OCI-M1 (cell line): Measurements from ENCODE around the gene MIA2.

Experiments used
- DNase-seq: peaks from one replicate; lab custom pipeline; 2025; lab: John Stamatoyannopoulos, UW

Gene MIA2

DNA sequence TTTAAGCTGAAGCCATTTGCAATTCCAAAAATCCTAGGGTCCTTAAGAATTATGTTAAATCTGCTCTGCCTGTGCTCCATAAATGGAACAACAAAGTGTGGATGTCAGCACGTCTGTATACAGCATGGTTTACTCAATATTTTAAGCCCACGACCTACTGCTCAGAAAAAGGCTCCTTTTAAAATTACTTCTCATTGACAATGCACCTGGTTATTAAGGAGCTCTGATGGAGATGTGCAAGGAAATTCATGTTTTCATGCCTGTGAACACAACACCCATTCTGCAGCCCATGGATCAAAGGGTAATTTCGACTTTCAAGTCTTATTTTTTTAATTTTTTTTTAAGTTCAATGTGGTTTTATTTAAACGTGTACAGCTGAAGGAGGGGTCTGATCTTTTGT lies 150.5 kb downstream of the MIA2 start:
- no peak for DNase-seq

GRCh38 chr14:39393289-39393688 lies 159.6 kb downstream of the MIA2 start:
- DNase-seq: no peak

GRCh38 chr14:39395555-39396254 lies 162.0 kb downstream of the MIA2 start:
- DNase-seq: no peak

GRCh38 chr14:39396448-39396847 lies 162.7 kb downstream of the MIA2 start:
- DNase-seq: no peak

GRCh38 chr14:39398382-39398781 lies 164.7 kb downstream of the MIA2 start:
- no peak for DNase-seq

- no peak for DNase-seq
These were observed 172.8 kb downstream of the MIA2 start for GRCh38 chr14:39406560-39406959.

GRCh38 chr14:39416072-39416471 lies 182.4 kb downstream of the MIA2 start:
- DNase-seq: no peak

- DNase-seq: no peak
These were observed 183.3 kb downstream of the MIA2 start for GRCh38 chr14:39417014-39417413.

DNA sequence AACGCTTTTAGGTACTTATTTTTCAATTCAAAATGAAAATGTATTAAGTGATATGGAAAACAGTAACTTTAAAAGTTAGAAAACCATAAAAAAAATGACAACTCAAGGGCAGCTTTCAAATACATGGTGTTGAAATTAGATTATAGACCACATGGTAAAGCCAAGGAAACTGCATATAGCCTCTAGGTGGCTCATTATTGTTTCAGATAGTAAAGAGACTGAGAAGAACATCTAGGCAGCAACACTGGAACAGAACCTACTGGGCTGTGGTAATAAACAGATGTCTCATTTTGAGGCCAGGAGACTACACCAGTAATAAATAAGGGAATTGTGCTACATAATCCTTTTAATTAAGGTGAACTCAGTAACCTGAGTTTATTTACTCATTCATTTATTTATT lies 185.6 kb downstream of the MIA2 start:
- DNase-seq: peak; percentile 5

DNA sequence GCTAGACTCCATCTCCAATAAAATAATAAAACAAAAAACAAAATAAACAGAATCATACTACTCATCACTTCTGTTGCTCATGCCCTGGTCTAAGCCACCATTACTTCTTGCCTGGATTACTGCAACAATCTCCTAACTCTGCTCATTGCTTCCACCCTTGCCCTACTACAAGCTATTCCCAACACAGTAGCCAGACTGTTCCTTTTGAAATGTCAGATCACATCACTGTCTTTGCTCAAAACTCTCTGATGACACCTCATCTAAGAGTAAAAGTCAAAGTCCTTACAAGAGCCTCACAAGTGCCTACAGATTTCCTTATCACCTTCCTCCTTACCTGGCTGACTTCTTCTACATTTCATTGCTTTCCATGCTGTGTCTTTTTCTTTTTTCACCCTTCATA lies 188.5 kb downstream of the MIA2 start:
- DNase-seq: no peak

DNA sequence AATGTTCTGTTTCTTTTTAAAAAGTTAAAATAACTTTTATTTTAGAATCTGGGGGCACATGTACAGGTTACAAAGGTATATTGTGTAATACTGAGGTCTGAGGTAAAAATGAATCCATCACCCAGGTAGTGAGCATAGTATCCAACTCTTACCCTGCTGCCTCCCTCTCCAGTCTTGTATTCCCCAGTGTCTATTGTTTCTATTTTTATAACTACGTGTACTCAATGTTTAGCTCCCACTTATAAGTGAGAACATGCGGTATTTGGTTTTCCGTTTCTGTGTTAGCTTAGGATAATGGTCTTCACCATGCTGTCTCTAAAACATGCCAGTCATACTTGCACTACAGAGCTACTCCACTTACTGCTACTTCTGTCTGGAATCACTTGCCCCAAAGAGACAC lies 190.1 kb downstream of the MIA2 start:
- no peak for DNase-seq

DNA sequence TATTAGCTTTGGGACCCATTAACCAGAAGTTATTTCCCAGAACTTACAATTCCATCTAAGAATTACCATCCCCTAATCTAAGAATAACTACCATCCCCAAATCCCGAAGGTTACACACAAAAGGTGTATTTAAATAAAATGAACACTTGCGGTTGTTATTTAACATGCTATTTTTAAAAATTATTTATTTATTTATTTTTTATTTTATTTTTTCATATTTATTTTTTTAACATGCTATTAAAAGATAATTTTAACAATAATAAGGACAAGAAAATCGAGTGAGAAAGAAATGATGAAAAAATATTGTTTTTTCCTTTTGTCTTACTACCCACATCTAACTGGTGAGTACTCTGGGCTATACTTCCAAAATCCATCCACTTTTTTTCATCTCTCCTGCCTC lies 192.2 kb downstream of the MIA2 start:
- no peak for DNase-seq

GRCh38 chr14:39426605-39427004 lies 192.9 kb downstream of the MIA2 start:
- DNase-seq: peak; percentile 51

GRCh38 chr14:39428118-39428517 lies 194.4 kb downstream of the MIA2 start:
- DNase-seq: no peak

GRCh38 chr14:39430762-39431415 lies 197.2 kb downstream of the MIA2 start:
- peak; percentile 48 for DNase-seq

GRCh38 chr14:39431416-39432178 lies 197.9 kb downstream of the MIA2 start:
- peak; percentile 65 for DNase-seq

DNA sequence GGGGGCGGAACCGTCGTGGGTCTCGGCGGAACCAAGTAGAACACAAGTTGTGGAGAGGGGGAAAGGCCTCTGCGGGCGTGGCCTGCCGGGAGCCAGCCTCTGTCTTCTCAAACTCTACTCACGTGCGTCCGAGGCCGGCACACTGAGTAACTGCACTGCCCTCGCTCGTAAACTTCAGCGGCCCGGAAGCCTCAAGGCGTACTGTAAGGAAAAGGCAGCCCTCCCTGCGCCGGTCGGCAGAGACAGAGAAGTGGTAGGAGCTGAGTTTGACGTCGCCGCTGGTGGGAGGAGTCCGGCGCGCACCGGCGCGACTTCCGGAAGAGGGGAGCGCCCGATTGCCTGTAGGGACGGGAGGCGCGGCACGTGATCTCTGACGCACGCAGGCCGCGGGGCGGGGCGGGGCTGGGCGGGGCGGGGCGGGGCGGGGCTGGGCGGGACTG lies 198.5 kb downstream of the MIA2 start, which contains the start of gene FBXO33:
Gene FBXO33 (minus strand): TSS at position 255 of the 440 bp plus-strand sequence. CDS start 271 bp downstream, outside the sequence.
- peak; percentile 95 for DNase-seq

DNA sequence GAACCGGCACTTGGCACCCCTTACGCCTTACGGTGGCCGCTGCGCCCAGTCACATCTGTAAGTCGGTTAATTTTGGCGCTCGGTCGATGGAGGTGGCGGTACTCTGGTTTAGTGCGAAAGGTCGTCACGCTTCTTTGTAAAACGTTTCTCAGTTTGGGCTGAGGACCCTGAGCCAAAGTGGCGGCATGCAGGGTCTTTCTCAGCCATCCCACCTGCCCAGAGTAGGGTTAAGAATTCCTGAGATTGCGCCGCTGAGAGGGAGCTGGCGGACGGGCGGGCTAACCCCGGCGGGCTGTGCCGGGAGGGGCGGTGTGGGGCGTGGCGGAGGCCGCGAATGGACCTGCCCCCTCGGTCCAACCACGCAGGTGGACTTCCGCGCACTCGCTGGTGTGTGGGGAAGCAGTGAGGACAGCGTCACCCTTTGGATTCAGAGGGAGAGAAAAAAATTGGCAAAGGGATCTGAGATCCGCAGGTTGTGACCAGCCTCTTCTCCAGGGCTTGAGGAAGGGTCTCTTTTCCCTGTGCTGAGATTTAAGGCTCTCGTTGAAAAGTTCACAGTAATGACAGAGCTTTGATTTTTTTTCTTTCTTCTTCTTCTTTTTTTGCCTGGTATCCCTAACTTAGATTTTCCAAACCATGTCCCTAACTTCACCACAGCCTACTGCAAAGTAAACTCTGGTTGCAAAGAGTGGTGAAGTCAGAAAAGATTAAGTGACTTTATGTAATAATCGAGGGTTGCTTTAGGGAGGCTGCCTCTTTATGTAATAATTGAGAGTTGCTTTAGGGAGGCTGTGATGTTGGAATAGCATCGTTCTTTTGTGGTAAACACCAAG lies 199.1 kb downstream of the MIA2 start:
- DNase-seq: peak; percentile 86

DNA sequence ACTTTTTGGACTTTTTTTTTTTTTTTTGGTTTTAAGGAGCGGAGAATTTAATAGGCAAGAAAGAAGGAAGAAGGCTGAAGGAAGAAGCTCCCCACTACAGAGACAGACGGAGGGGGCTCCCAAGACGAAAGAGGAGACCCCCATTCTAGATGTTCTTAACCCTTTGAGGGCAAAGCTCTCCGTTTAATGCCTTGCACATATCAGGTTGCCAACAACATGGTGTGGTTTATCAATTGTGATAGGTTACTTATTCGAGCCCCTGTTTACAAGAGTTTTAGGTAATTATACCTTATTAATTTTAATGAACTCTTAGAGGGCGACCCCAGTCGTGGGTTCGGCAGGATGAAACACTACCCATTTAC lies 199.7 kb downstream of the MIA2 start:
- no peak for DNase-seq

DNA sequence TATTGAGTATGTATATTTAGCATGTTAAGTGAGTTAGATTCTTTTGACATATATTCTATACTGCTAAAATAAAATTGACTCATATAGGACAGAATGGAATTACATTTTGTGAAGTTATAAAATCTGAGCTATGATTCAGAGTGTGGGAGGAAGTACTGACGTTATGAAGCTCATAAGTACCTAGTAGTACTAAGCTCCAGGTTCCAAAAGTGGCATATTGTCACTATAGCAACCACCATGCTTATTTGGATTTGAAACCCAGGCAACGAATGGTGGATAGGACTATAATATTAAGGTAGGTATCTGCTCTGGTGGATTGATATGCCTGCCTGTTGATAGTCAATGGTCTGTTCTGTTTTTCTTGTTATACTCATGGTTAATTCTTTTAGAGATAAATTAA lies 200.7 kb downstream of the MIA2 start:
- DNase-seq: no peak

DNA sequence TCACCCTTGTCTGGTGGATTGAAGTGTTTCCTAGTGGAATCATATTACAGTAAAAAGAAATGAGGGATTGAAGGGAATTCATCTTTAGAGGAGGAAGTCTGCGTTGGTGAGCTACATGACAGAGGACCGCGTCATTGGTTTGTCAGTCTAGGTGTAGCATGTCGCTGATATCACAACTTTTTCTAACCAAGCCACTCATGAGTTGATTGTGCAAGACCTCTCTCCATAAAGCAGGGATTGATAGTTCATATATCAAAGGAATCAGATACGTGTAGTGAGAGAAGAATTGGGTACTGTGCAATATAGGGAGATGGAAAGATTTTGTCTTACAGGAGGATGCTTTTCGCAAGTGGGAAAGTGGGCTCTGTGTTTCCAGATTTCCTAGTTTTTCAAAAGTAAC lies 201.5 kb downstream of the MIA2 start:
- DNase-seq: no peak
